GM21619 (cell line): Measurements from ENCODE around the gene EGFR.

Source experiments
- ATAC-seq: cut with Tn5 transposase; IDR thresholded peaks from one replicate; pipeline ENCODE4 v1.9.1; 2021; ENCODE audit not compliant: unreplicated experiment

EGFR gene

DNA sequence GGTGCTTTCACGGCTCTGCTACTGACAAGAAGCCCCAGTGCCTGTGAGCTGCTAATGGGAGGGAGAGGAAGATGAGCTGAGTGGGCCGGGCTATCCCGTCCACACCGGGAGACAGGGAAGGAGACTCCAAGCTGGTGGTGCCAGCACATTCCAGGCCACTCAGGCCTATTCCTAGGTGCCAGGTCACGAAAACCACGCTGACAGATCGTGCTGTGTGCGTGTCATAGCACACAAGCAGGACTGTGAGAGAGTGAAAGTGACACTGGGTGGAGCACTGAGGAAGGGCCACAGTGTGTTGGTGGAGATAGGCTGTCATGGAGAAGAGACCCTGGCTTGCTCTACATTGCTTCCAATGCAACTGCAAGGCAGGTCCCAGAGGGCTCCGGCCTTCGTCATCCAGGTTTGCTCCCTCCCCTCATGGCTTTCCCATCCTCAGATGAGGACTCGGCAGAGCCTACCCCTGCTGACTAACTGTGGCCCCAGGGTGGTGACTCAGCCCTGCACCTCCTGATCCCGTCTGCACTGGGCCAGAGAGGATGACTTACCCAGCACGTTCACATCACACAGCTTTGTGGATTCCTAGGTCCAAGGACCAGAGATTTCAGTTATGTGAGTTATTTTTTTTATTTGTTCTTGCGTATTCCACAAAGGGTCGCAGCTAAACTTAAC lies 167.3 kb downstream of the EGFR start:
- no peak for ATAC-seq

DNA sequence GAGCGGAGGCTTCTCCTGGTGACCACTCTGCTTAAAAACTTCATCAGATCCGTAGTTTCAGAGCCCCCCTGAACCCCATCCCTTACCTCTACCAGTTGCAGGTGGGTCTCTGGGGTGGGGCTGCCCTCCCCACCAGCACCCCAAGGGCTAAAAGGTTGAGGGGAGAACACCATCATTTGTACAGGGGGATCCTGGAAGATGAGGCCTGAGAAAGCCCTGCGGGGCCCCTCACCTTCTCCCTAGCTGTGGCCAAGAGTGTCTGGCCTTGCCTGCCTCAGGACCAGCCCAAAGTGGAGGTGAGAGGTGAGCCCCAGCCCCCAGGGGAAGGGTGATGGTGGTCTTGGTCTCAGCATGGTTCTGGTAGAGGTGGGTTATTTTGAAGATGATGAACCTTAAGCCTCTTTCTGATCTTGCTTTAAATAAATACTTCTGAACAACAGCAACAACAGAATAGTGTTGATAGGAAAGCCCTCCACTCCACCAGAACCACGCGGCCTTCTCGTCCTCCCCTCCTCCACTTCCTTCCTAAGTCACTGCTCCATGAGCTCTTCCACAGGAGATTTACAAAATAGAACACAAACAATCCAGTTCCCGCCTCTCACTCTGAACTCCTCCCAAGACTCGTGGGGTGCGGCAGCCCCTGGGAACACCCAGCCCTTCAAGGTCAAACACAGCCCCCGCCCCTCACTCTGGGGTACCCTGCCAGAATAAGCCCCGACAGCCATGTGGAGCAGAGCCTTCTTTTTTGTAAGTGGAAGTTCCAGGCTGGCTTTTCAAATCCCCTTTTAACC lies 169.1 kb downstream of the EGFR start:
- no peak for ATAC-seq

DNA sequence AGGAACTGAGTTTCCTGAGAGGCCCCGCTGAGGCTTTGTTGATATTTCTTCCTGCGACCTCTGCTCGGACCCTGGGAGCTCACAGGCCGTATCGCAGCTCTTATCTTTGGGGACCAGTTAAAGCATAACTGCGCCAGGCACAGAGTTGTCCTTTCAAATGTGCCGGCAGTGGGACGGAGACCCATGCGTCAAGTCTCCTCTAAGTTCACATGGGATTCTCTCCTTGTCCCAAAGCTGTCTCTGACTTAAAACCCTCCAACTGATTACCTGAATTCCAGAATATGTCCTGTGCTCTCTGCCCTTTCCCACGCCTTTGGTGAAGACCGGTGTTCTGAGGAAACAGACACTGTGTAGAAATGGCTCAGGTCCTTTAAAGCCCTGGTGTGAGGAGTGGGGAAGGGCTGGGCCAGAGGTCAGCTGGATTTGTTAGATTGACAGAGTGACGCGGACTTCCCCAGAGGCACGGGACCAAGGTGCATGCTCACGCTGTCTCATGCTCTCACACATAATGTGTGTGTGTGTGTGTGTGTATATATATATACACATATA lies 169.8 kb downstream of the EGFR start:
- ATAC-seq = no peak

DNA sequence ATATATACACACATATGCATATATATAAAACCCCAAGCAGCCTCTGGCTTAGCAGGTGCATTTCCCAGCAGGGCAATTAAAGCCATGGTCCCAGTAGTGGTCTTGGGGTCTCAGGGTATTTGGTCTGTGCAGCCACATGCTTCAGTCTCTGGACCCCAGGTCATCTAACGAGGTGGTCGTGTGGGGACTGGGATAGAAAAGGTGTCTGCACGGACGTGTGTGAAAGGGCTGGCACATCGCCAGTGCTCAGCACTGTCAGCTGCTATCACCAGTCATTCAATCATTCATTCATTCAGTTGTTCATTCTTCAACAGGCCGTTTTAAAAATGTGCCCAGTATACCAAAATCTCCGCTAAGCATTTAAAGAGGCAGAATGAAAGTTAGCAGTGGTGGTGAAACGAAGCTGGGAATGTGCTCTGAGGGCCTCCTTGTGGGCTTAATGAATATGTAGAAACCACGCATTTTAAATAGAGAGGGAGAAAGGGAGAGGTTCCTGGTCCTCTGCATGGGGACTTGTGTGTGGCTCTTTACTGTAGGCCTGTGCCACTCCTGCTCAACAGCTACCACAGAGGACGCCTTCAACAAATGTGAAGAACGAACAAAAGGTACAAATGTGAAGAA lies 170.4 kb downstream of the EGFR start:
- no peak for ATAC-seq

DNA sequence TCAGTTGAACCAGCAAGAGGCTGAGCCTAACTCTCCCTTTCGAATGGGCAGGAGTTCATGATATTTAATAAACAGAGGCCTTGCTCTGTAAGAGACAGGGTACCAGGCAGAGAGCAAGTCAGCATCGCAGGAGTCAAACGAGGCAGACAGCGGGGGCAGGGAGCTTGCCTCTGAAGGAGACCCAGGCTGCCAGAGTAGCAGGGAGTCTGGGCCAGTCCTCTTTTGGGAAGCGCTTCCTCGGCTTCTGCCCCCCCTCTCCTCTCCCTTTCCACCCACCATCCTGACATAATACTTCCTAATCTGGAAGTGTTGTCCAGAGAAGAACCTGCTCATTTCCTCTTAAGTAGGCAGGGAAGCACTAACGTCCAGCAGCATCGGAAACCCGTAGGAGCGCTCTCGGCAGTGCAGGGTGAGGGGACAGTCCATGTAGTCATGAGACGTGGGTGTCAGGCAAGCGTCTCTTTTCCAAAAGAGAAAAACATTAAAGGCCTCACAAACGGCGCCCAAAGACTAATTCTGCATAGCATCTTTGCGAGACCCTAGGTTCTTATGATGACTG lies 171.1 kb downstream of the EGFR start:
- ATAC-seq = no peak

- no peak for ATAC-seq
These were observed 171.8 kb downstream of the EGFR start for GRCh38 chr7:55190511-55191160.

DNA sequence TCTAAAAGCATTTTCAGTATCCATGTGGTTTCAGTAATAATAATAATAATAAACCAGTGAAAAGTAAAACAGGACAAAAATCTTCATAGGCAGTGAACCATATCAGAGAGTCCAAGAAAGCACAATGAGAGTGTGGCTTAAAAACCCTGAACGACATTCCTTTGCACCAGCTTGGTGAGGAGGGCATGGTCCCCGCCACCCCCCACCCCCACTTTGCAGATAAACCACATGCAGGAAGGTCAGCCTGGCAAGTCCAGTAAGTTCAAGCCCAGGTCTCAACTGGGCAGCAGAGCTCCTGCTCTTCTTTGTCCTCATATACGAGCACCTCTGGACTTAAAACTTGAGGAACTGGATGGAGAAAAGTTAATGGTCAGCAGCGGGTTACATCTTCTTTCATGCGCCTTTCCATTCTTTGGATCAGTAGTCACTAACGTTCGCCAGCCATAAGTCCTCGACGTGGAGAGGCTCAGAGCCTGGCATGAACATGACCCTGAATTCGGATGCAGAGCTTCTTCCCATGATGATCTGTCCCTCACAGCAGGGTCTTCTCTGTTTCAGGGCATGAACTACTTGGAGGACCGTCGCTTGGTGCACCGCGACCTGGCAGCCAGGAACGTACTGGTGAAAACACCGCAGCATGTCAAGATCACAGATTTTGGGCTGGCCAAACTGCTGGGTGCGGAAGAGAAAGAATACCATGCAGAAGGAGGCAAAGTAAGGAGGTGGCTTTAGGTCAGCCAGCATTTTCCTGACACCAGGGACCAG lies 172.5 kb downstream of the EGFR start:
- no peak for ATAC-seq

- no peak for ATAC-seq
These were observed 173.3 kb downstream of the EGFR start for GRCh38 chr7:55191926-55192692.

DNA sequence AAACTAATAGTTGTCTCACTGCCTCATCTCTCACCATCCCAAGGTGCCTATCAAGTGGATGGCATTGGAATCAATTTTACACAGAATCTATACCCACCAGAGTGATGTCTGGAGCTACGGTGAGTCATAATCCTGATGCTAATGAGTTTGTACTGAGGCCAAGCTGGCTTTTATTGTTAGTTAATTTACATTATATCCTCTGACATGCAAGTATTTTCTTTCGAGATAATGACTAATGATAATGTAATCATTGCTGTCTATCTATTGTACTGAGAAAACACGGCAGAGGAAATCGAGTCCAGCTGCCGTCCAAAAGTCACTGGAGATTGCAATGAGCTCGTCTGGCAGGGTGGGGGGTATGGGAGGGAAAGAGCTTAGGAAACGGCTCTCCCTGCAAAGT lies 173.9 kb downstream of the EGFR start:
- ATAC-seq = no peak

DNA sequence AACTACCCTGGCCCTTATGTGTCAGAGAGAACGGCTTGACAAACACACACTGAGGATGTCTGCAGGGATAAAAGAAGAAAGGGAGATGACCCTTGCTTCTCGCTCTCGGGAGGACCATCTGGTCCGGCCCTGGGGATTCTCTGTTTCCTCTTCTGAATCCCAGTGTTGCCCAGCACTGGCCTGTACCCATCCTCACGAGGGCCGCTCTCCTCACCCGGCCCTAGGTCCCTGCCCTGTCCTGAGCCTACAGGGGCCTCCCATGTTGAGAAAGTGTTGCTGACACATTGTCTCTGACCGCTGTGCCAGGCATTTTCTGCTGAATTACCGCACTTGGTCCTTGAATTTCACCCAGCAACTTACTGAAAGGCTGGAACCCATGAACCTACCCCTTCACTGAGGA lies 174.4 kb downstream of the EGFR start:
- ATAC-seq = no peak

DNA sequence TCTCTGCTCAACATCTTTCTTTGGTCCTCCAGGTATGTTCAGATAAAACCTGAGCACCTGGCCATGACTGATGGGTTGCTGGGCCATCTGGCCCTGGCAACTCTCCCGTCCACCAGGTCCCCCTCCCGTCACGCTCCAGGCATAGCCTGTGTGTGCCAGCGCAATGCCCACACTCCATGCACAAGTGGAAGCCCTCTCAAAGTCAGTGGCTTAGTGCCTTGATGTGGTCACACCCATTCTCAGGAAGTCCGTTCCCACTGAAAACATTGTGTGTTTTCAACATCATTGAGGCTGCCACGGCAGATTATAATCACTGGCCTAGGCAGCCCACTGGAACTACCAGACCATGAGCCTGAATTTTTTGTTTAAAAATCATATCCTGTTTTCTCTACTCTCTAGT lies 175.7 kb downstream of the EGFR start:
- ATAC-seq = no peak

DNA sequence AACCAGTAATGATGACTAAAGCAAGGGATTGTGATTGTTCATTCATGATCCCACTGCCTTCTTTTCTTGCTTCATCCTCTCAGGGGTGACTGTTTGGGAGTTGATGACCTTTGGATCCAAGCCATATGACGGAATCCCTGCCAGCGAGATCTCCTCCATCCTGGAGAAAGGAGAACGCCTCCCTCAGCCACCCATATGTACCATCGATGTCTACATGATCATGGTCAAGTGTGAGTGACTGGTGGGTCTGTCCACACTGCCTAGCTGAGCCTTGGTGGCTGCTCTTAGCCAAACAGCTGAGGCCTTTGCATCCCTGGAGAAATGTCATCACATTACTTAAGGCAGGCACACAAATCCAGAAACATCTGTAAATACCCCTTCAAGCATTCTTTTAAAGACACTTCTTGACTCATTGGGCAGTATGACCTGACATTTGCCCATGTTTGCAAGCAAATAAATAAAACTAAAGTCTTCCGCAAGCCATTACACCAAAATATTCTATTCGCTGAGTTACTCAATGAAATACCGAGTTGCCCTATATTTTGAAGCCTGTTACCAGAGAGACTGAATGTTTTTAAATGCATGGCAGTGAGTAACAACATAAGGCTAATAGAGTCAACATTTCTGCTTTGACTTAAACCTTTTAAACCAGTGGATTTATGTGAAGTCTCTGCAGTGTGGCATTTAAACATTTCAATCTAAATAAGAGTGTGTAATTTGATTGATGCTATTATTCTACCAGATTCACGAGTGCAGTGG lies 180.0 kb downstream of the EGFR start:
- no peak for ATAC-seq

DNA sequence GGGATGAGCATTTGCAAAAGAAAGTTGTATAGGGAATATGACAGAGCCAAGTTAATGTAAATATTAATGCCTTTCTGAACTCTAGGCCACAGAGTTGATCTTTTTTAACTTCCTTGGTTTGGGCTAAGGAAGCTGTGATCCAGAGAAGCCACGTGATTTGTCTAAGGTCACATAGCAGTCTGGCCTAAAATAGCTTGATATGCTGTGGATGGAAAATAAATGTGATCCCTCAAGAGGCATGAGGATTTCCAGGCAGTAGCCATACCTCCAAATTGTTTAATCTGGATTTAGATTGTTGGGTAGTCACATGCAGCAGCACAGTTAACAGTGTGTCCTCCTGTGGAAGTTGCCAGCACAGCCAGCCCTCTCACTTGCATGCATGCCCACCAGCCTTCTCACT lies 180.6 kb downstream of the EGFR start:
- ATAC-seq = no peak

GRCh38 chr7:55200441-55200840 lies 181.6 kb downstream of the EGFR start:
- no peak for ATAC-seq

DNA sequence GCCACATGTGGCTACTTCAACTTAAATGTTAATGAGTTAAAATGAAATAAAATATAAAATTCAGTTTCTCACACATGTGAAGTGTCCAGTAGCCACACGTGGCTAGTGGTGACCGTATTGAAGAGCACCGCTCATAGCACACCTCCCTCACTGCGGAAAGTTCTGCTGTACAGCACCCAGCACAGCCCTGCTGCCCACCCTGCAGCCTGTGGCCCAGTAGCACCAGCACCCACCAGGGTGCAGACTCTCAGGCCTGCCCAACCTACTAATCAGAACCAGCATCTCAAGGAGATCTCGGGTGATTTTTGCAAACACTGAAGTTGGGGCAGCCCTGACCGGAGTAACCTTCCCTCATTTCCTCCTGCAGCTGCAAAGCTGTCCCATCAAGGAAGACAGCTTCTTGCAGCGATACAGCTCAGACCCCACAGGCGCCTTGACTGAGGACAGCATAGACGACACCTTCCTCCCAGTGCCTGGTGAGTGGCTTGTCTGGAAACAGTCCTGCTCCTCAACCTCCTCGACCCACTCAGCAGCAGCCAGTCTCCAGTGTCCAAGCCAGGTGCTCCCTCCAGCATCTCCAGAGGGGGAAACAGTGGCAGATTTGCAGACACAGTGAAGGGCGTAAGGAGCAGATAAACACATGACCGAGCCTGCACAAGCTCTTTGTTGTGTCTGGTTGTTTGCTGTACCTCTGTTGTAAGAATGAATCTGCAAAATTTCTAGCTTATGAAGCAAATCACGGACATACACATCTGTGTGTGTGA lies 183.5 kb downstream of the EGFR start:
- no peak for ATAC-seq

DNA sequence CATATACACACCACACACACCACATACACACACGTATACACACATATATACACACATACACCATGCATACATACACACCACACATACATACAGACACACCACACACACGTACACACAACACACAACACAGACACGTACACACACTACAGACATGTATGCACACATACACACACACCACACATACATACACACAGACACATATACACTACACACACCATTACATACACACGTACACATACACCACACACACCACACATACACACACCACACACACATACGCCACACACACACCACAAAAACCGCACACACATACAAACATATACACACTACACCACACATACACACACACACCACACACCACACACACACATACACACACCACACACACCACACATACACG lies 184.5 kb downstream of the EGFR start:
- no peak for ATAC-seq

GRCh38 chr7:55205124-55205955 lies 186.5 kb downstream of the EGFR start:
- no peak for ATAC-seq
